Amniotic epithelial cell (primary cell): ENCODE results near the gene RTL9.
"Not testable (repeated sequence)": the region's sequence is repeated elsewhere in the genome, so short reads cannot be mapped to it uniquely, and the experiment has no call there.

Source experiments
- DNase-seq: peaks from one replicate; pipeline ENCODE4 v3.0.0-alpha.2; 2010; ENCODE audit warnings: low read depth

Gene RTL9

DNA sequence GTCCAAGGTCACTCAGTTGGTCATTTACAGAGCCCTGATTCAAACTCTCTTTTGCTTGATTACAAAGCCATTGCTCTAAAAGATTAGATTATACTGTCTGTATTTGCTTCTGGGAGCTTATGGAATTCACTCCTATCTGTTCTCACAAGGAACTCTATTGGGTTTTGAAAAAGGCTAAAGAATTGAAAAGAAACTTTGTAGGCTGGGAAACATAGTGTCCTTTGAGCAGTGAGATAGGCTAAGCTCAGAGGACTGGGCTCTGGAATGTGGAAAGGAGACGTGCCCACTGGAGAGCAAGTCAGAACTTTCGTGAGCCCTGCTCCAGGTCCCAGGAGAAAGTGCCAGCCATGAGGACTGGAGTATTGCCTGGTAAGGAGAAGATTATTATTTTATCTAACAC, at the start of gene RTL9:
Gene RTL9 (plus strand): TSS at position 301 of the 400 bp plus-strand sequence. CDS start 91,770 bp downstream, outside the sequence.
- no peak for DNase-seq

DNA sequence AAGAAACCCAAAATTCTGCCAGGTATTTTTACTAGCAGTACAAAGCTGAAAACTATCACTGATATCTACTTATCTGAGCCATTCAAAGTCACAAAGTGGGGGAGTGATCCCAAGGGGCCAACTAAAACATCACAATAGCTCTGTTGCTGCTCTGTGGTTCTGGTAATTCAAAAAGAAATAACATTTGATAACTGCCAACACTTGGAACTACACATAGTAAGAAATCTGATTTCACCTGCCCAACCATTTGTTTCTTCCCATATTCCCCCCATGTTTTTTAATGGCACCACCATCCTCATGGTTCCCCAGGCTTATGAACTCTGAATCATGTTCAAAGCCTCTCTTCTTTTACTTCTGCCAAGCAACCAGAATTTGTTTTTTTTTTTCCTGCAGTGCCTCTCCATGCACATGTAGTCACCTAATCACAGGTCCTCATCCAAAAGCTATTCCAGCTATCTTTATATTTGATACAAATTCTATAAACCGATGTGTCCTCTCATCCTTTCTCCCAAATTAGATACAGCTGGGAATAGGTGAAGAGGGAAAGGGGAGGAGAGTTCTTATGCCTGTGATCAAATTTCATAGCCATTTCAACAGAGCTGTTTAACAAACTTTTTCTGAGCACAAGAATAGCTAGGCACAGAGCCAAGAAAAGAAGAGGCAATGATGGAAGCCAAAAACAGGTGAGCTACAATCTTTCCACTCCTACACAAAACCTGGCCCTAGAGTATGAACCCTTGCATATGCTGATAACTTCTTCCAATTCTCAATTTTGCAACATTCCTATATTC, 48.5 kb upstream of the RTL9 start:
- no peak for DNase-seq

DNA sequence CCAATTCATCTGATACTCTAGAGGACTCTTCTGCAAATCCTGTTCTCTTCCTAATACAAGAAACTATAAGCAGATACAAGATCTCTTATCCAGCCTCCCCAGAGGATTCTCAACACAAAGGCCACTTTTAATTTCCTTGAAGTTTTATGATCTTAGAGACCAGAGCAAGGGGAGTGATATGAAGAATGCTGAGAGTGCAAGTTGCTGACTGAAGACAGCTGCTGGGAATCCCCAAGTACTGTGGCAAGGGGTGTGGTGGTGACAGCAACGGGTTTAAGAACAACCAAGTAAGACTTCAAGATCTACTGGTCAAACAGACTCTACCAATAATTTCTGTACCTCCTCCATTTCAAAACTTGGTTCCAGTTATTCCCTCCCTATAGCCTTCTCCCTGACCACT, 47.8 kb upstream of the RTL9 start:
- no peak for DNase-seq

DNA sequence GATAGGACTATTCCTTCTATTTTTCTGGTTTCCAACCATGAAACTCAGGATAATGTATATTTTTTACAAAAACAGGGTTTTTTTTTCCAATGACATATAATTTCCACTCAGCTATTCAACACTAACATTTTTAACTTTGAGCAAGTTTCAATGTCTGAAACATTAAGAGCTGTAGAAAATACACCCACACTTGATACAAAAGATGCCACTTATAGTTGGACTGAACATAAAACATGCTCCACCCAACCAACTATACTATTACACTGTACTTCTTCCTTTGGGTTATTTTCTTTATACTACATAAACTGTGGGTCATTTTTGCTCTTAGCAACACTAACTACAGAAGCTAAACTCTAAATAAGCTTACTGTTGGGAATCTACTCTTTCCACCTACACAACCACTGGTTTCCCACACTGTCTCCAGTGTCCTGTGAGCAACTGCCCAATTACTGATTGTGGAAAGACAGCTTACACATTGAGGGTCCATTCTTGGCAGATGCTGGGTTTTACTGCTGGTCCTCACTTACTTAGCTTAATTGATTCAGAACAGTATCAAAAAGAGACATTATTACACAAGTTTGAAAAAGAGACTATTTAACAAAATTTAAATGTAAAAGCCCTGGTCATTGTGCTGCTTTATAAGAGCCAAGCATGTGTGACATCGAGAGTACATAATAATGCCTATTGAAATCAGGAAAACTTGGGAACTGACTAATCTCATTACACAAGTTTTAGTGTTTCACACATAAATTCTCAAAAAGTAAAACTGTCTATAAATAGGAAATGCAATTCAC, 47.0 kb upstream of the RTL9 start:
- no peak for DNase-seq

DNA sequence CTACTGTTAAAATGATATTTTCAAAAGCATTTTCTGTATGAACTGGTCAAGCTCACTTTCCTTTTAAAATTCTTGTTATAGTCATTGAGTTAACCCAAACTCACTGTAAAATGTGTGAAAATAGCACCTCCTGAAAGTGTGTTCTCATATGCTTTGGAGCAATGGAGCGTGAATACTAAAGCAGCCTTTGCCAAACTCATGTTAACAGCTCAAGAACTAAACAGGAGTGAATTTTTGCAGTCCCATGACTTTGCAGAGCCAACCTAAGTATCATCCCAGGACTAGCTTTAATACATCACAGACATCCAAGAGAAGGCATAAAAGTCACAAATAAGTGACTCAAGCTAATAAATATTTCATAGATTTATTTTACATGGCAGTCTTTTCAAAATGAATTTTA, 43.1 kb upstream of the RTL9 start:
- DNase-seq = no peak

DNA sequence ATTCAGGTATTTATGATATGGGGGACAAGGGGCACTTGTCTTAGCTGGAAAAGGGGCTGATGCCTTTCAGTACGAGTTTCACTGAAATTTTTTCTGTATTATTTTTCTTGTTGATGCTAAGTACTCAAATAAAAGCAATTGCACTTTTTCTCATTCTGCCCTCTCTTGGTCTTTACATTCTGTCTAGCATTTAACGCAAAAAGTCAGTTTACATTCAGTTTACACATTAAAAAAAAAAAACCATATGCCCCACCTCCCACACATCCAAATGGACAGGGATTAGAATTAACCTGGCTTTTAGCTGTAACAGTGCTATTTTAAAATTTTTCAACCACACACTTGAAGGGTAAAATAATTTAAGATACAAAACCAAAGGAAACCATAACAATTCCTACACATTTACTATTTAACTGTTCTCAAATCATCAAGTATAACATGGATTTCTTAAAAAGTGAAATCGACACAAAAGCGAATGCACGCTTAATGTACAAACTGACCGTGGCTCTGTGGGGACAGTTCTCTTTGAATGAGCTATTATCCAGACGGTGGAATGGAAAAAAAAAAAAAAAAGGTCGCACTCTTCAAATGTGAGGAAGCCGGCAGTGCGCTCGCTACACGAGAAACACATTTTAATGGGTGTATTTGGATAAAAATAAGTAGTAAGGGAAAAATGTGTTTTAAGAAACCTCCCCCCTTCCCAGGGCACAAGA, 42.1 kb upstream of the RTL9 start:
- no peak for DNase-seq

DNA sequence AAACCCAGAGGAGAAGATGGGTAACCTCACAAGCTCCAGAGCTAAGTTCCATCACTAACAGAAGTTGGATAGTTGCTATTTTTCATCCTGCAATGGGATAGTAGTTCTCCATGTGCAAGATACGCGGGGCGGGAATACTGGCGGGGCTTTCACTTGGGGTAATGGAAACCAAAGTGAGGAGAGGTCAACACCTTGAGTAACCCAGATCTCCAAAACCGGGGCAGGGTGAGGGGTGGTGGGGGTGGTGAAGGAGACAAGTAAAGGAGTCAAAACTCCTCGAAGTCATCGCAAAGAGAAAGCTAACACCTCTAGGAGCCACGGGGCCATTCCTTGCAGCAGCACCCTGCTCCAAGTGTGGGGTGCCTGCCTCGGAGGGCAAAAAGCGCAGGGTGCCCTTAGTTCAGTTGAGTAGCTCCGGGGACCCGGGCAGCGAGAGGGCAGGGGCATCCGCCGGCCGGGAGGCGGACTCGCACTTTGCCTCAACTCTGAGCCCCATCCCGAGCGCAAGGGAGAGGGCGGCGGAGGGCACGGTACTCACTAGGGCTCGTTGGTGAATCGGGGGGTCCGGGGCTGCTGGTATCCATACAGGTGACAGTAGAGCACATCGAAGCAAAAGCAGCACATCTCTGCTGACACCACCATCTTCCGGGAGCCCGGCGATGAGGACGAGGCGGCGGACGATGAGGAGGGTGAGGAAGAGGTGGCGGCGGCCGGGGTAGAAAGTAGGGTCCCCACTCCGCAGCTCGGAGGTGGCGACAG, 41.4 kb upstream of the RTL9 start:
- DNase-seq = no peak

DNA sequence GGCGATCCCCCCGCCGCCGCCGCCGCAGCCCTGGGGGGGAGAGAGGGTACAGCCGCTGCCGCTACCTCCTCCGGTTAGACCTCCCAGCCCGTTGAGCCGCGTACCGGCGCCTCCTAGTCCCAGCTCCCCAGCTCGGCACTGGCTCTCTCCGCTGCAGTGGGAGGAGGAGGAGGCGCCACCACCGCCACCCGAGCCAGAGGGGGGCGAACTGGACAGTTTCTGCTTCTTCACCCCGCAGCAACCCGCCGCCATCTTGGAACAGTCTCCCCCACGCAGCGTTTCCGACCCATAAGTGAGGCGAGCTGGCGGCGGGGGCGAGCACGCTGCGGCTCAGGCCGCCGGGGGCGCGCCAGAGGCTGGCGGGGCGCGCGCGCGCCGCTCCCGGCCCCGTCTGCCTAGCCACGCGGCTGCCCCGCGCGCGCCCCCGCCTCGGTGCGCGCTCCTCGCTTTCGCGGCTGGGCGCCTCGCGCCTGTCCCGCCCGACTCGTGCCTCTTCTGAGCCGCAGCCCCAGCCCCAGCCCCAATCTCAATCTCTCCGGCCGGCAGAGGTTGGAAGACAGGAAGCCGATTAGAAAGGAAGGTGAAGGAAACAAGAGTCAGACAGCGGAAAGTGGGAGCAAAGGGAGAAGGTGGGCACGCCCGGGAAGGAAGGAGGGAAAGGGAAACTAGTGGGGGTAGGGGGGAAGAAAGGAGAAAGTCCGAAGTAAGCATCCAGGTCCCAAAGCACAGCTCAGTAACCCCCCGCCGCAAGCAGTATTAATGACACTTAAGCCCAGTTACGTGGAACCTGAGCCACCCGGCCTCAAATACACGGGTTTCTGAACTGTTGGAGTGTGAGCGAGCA, 40.6 kb upstream of the RTL9 start, which contains the start of gene AMMECR1:
Gene AMMECR1 (minus strand): TSS at position 266 of the 844 bp plus-strand sequence. CDS start 14 bp downstream, at position 252.
- peak; percentile 73 for DNase-seq

DNA sequence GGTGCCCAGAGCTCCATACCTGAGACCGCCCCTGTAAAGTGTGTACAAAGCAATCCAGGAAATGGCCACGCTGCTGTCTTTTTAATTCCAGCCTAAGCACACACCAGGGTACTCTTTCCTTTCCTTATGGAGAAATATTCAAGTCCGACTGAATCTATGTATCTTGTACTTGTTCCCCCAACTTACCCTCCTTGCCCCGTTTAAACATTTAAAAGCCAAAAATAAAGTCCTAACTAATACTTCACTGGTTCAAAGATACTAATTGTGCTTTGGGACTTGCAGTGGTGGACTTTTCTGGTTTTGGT, 40.0 kb upstream of the RTL9 start:
- DNase-seq = no peak

DNA sequence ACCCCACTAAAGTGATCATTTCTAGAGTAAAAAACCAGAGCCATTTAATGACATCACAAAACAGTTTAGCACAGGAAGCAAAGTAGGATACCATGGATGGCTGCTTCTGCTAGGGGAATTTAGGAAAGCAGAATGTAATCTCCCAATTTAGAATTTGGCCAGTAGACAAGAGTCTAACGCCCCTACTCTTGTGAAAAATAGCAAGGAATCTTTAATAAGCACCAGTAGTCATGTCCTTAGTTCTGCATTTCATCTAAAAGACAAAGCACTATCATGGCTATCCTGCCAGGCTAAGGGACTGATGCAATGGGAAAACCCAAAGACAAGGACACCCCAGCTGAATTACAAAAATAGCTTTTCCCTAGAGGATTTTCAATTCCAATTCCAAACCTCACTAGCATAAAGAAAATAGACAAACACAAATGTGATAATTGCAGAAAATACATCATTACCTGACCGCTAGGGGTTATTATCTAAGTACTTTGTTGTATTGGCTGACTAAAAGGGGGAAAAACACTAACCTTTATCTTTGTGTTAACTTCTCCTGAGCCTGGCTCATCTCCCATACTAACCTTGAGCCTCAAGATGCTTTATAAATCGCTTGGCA, 38.2 kb upstream of the RTL9 start:
- no peak for DNase-seq

DNA sequence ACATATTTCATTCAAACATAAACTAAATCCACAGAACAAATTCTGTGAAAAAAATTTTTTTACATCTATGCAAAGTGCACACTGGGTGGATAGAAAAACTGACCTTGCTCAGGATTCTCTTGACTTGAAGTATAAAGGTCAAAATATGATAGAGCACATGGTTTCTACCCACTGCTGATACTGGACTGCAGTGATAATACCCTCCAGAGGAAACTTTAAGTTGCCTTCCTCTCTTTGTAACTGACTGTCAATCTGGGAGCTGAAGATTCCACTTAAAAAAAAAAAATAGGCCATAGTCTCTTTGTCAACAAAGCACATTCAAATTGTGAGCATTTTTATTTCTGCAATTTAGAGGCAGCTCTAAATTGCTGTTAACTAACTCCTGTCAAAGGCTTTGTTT, 37.6 kb upstream of the RTL9 start:
- DNase-seq = no peak

DNA sequence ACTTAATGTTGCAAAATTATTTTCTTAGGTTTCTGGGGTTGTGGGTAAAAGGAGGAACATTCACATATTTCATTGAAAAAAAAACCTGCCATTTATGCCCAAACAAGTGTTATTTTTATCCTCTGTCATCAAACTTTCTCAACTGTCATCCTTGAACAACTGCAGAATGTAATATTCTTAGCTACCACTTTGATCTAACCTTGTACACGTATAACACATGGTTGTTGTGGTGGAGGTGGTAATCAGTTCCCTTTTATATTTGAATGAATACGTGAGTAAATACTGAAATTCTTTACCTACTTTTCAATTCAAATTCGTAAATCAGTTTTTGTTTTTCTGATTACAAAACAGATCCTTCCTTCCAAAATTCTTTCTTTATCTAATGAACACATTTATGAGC, 37.0 kb upstream of the RTL9 start:
- no peak for DNase-seq

DNA sequence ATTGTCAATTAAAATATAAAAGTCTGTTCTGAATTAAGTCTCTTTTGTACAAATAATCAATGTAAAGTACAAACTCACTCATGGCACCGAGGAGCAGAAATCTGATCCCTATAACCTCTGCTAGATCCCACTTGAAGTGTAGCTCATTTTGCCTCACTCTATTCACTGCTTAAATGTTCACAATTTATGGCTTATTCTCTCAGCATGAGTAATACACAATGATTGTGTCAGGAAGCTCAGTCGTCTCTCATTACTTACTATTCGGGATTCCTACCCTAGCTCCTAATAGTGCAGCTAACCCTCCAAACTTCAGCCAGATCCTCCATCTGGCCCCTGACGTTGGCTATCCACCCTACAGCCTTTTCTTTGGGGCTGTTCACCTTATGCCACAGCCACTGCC, 36.0 kb upstream of the RTL9 start:
- peak; percentile 37 for DNase-seq

DNA sequence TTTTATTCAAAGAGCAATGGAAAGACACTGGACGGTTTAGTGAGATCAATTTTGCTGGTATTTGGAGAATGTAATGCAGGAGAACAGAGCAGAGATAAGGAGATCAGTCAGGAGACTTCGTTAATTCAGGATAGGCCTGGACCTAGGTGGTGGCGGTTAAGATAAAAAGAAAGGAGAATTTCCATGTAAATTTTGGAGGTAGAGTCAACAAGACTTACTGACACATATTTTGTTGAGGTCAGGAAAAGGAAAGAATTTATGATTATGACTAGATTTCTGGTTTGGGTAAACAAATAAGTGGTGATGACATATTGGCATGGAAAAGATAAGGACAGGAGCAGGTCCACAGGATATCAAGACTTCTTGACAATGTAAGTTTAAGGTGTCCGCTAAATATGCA, 31.9 kb upstream of the RTL9 start:
- DNase-seq = no peak

DNA sequence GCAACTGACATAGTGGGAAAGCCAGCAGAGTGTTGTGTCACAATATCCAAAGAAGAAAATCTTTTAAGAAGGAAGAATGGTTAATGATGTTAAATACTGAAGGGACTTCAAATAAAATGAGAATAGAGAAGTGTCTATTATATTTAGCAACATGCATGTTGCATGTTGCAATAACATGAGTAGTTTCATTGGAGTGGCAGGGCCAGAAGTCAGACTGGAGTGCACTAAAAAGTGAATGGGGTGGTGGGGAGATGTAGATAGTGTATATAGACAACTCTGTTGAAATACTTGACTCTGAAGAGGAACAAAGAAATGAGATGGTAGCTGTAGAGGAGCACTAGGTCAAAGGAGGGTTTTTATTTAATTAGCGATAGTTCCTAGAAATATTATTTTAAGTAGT, 31.3 kb upstream of the RTL9 start:
- DNase-seq = peak; percentile 23

DNA sequence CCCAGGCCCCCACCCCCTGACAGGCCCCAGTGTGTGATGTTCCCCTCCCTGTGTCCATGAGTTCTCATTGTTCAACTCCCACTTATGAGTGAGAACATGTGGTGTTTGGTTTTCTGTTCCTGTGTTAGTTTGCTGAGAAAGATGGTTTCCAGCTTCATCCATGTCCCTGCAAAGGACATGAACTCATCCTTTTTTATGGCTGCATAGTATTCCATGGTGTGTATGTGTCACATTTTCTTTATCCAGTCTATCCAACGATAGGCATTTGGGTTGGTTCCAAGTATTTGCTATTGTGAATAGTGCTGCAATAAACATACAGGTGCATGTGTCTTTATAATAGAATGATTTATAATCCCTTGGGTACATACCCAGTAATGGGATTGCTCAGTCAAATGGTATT, 30.0 kb upstream of the RTL9 start:
- DNase-seq = not testable (repeated sequence)

DNA sequence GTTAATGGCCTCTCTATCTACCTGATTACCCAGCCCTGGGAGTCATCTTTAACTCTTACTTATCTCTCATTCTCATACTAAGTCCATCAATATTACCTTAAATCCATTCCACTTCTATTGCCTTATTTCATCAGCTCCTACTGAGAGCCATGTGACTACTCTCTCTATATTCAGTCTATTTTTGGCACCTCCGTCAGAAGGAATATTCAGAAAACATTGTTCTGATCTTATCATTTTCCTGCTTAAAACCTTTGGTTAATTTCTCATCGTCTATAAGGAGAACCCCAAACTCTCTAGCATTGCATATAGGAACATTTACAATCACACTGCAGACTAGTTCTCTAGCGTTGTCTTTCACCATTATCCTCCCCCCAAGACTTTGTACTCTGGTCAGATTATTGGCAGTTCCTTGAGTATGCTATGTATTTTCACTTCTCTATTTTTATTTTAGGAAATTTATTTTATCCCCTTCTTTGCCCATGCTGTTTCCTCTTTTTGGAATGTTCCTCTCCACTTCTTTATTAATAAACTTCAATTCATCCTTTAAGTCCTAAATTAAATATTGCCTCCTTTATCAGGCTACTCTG, 27.1 kb upstream of the RTL9 start:
- no peak for DNase-seq

DNA sequence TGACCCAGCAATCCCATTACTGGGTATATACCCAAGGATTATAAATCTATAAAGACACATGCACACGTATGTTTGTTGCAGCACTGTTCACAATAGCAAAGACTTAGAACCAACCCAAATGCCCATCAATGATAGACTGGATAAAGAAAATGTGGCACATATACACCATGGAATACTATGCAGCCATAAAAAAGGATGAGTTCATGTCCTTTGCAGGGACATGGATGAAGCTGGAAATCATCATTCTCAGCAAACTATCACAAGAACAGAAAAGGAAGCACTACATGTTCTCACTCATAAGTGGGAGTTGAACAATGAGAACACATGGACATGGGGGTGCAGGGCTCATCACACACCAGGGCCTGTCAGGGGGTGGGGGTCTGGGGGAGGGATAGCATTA, 25.2 kb upstream of the RTL9 start:
- DNase-seq = not testable (repeated sequence)

DNA sequence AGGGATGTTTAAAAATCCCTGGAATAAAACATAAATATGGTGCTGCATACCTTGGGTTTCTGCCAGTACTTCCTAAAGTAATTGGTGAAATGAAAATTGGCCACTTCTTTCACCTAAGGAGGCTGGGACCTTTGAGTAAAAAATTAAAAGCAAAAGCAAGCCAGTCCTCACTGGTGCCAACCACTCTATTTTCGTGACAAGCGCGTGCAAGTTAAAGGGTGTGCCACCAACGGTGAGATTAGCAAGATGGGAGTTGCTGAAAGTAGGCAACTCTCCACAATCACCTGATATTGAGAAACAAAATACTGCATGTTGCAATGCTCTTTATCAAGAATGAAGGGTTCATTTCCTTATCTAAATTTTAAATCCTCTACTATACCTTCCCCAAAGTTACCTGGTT, 19.7 kb upstream of the RTL9 start:
- DNase-seq = no peak
